ENCODE results near the gene KCNIP1. TPM values are rescaled to one million over a fixed set of nuclear protein-coding genes. Genes with fewer than 3 reads are reported as not detected.

Gene KCNIP1
- total and polyA plus RNA-seq, 2 of the 13 experiments (the other 11 are each of a cell fraction or from before 2014, with no cell fraction given) = not detected

- Histone ChIP-seq H3K4me1 (ENCODE audit: insufficient read depth, low read length) (no peaks in the 10 kb centered on the region), H2AFZ (ENCODE audit: low read length) (no peak overlapping the region), H3K4me2 (ENCODE audit: low read depth, low read length) (no peak overlapping the region), H3K27ac (ENCODE audit: extremely low read length, insufficient read depth, low read length) (no peak overlapping the region), H3K9me3 (ENCODE audit: low read length) (no peaks in the 10 kb centered on the region), H3K4me3 (replicated peaks in 1 of 3; ENCODE audit: insufficient read depth in 1 of 3, low read depth in 2 of 3, low read length in 3 of 3) (no peak overlapping the region), H3K36me3 (replicated peaks in 1 of 2; ENCODE audit: control insufficient read depth in 1 of 2, insufficient read depth in 2 of 2, low read length in 2 of 2) (no peaks in the 10 kb centered on the region), H3K9ac (ENCODE audit: insufficient read depth, low read depth, low read length) (no peak overlapping the region), H4K20me1 (ENCODE audit: insufficient read depth, low read length) (no peaks in the 10 kb centered on the region), H3K79me2 (ENCODE audit: insufficient read depth, low read length) (no peaks in the 10 kb centered on the region), H3K27me3 (ENCODE audit: control insufficient read depth in 1 of 2, insufficient read depth in 2 of 2, low read length in 2 of 2) (peaks cover 0 to 3% of the 10 kb centered on the region in 2 experiments; a peak in 1 of 5 replicates)
- BruUV-seq (replicated peaks) = no TSS peak
- 24% methylated on average over 6 of the region's 6 CpGs for WGBS (ENCODE audit: low lambda C conversion rate)
- ChIA-PET CTCF (ENCODE audit: low intra/inter-chr PET ratio, low total read pairs) (no interaction called here), POLR2A (no interaction called here)
- FAIRE-seq = no peak
- TF ChIP-seq ARNT2 (CRISPR knock-in tag; IDR thresholded peaks at IDR 0.05; ENCODE audit: low read depth) (no peak), BRCA1 (CRISPR knock-in tag; IDR thresholded peaks at IDR 0.05) (no peak), TFDP1 (CRISPR knock-in tag; IDR thresholded peaks at IDR 0.05; ENCODE audit: borderline replicate concordance) (no peak), KDM3A (CRISPR knock-in tag; IDR thresholded peaks at IDR 0.05; ENCODE audit: low read depth) (no peak), ZUFSP (CRISPR knock-in tag; IDR thresholded peaks at IDR 0.05; ENCODE audit: borderline replicate concordance) (no peak), KLF6 (CRISPR knock-in tag; IDR thresholded peaks at IDR 0.05) (no peak), E2F1 (CRISPR knock-in tag; IDR thresholded peaks at IDR 0.05) (no peak), ZNF790 (CRISPR knock-in tag; IDR thresholded peaks at IDR 0.05; ENCODE audit: borderline replicate concordance) (no peak), NR2F6 (IDR thresholded peaks at IDR 0.05) (no peak), NR2F6 (CRISPR knock-in tag; IDR thresholded peaks at IDR 0.05) (no peak)
- no peak for DNase-seq (ENCODE audit: low spot score)
- no peak for ATAC-seq
- in situ Hi-C loops (cut with HindIII; ENCODE audit: extremely low pct_ligation_motif_present, low pct_unique_long_range_greater_than_20kb) (no loop called here), intact Hi-C loops (cut with micrococcal nuclease; ENCODE audit: unreplicated experiment) (no loop called here)
Measured at GRCh38 chr5:170520372-170520771, 16.6 kb downstream of the KCNIP1 start.

Data from HepG2 (cell line).